ENCODE data around the gene GPR180. TPM values are rescaled to one million over a fixed set of nuclear protein-coding genes. Genes with fewer than 3 reads are reported as not detected.

Gene GPR180
- total RNA-seq, 1 experiment from 2014 or later = 4.0 TPM

DNA sequence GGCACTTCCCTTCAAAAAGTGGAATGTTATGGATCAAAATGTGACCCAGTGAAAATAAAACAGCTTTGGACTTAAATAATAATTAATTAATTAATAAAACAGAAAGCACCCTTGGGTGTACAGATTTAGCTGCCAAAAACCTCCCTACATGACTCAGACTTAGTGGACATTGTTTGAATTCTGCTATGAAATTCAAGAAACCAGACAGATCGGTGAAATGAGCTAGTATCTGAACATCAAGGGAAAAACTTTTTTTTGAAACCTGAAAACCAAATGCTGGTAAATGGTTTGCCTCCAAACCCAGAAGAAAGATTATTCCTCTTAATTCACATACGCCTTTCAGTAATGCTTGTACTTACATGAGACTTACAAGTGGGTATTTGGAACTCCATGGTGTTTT lies 77.2 kb downstream of the GPR180 start:
- Histone ChIP-seq H3K4me2 (no peak overlapping the region), H2AFZ (no peak overlapping the region), H3K27ac (no peak overlapping the region), H3K9me2 (ENCODE audit: insufficient read depth) (no peaks in the 10 kb centered on the region), H3K4me1 (replicated peaks; ENCODE audit: insufficient read depth) (no peaks in the 10 kb centered on the region), H3K27me3 (ENCODE audit: insufficient read depth, low read depth) (peaks cover 43% of the 10 kb centered on the region), H3F3A (ENCODE audit: insufficient read depth, low read depth) (no peaks in the 10 kb centered on the region), H4K20me1 (ENCODE audit: insufficient read depth) (no peaks in the 10 kb centered on the region), H3K79me2 (ENCODE audit: low read depth) (no peaks in the 10 kb centered on the region), H3K4me3 (no peak overlapping the region), H3K36me3 (ENCODE audit: low read depth) (no peaks in the 10 kb centered on the region), H3K9me3 (ENCODE audit: insufficient read depth, low read depth) (no peaks in the 10 kb centered on the region)
- intact Hi-C loops (cut with micrococcal nuclease; ENCODE audit: unreplicated experiment) = no loop called here
- TF ChIP-seq CTCF (conservative IDR thresholded peaks at IDR 0.05) (no peak), EZH2 (IDR thresholded peaks at IDR 0.05; ENCODE audit: low read depth) (no peak)
- ChIA-PET POLR2A (ENCODE audit: unreplicated experiment) (no interaction called here), CTCF (no interaction called here)
- BruUV-seq (replicated peaks) = no TSS peak
- no peak for DNase-seq

- intact Hi-C loops (cut with micrococcal nuclease; ENCODE audit: unreplicated experiment) = no loop called here
Observed at GRCh38 chr13:94679614-94680013, 78.0 kb downstream of the GPR180 start.

GRCh38 chr13:94682229-94682628 lies 80.6 kb downstream of the GPR180 start:
- TF ChIP-seq EZH2 (IDR thresholded peaks at IDR 0.05; ENCODE audit: low read depth) (no peak), CTCF (conservative IDR thresholded peaks at IDR 0.05) (no peak)
- no peaks in the 10 kb centered on the region for H3K9me2 ChIP-seq (ENCODE audit: insufficient read depth)
- H4K20me1 ChIP-seq (ENCODE audit: insufficient read depth) = no peaks in the 10 kb centered on the region
- no TSS peak for BruUV-seq (replicated peaks)
- POLR2A ChIA-PET (ENCODE audit: unreplicated experiment) = no interaction called here
- H3K9me3 ChIP-seq (ENCODE audit: insufficient read depth, low read depth) = no peaks in the 10 kb centered on the region
- H3K36me3 ChIP-seq (ENCODE audit: low read depth) = no peaks in the 10 kb centered on the region
- H3K79me2 ChIP-seq (ENCODE audit: low read depth) = no peaks in the 10 kb centered on the region
- intact Hi-C loops (cut with micrococcal nuclease; ENCODE audit: unreplicated experiment) = no loop called here
- H3K27me3 ChIP-seq (ENCODE audit: insufficient read depth, low read depth) = peaks cover 40% of the 10 kb centered on the region
- no peak overlapping the region for H2AFZ ChIP-seq
- H3K4me3 ChIP-seq = no peak overlapping the region
- CTCF ChIA-PET = no interaction called here
- H3K27ac ChIP-seq = no peak overlapping the region
- H3K4me1 ChIP-seq (replicated peaks; ENCODE audit: insufficient read depth) = no peaks in the 10 kb centered on the region
- no peak overlapping the region for H3K4me2 ChIP-seq
- no peaks in the 10 kb centered on the region for H3F3A ChIP-seq (ENCODE audit: insufficient read depth, low read depth)
- DNase-seq = no peak

More at GRCh38 chr13:94679614-94680013, 78.0 kb downstream of the GPR180 start:
- no peaks in the 10 kb centered on the region for H3K79me2 ChIP-seq (ENCODE audit: low read depth)
- ChIA-PET CTCF (no interaction called here), POLR2A (ENCODE audit: unreplicated experiment) (no interaction called here)
- H2AFZ ChIP-seq = no peak overlapping the region
- H3K9me3 ChIP-seq (ENCODE audit: insufficient read depth, low read depth) = no peaks in the 10 kb centered on the region
- no peak for TF ChIP-seq CTCF (conservative IDR thresholded peaks at IDR 0.05)
- no peak for TF ChIP-seq EZH2 (IDR thresholded peaks at IDR 0.05; ENCODE audit: low read depth)
- no peak overlapping the region for H3K27ac ChIP-seq
- no peaks in the 10 kb centered on the region for H3K36me3 ChIP-seq (ENCODE audit: low read depth)
- H4K20me1 ChIP-seq (ENCODE audit: insufficient read depth) = no peaks in the 10 kb centered on the region
- no peaks in the 10 kb centered on the region for H3K9me2 ChIP-seq (ENCODE audit: insufficient read depth)
- H3K27me3 ChIP-seq (ENCODE audit: insufficient read depth, low read depth) = peaks cover 43% of the 10 kb centered on the region
- no TSS peak for BruUV-seq (replicated peaks)
- H3F3A ChIP-seq (ENCODE audit: insufficient read depth, low read depth) = no peaks in the 10 kb centered on the region
- H3K4me3 ChIP-seq = no peak overlapping the region
- H3K4me2 ChIP-seq = no peak overlapping the region
- no peak for DNase-seq
- H3K4me1 ChIP-seq (replicated peaks; ENCODE audit: insufficient read depth) = no peaks in the 10 kb centered on the region

Data from PC-9 (cell line).